GM12892 (cell line): ENCODE measurements around the gene IL2RA.
A peak's percentile ranks its signal among the peaks of the same experiment; 100 is the strongest.

Source experiments
- DNase-seq: peaks from one replicate; pipeline ENCODE4 v3.0.0; 2011; ENCODE audit not compliant: insufficient read length
- FAIRE-seq: peaks from 2 replicates; lab custom pipeline; 2011; peaks lifted over from hg19 to GRCh38; lab: Jason Lieb, UNC
- POLR2A ChIP-seq: IDR thresholded peaks from 2 replicates; pipeline ENCODE4 v1.6.1; 2011; ENCODE audit warnings: low read depth, low read length, control low read depth
- POLR2AphosphoS5 ChIP-seq: IDR thresholded peaks from 2 replicates; pipeline ENCODE4 v1.6.1; 2011; ENCODE audit warnings: low read depth, low read length, control low read depth
- TAF1 ChIP-seq: IDR thresholded peaks from 2 replicates; pipeline ENCODE4 v1.6.1; 2011; ENCODE audit warnings: low read depth, mild to moderate bottlenecking, control low read depth, low read length, borderline replicate concordance

Gene IL2RA

DNA sequence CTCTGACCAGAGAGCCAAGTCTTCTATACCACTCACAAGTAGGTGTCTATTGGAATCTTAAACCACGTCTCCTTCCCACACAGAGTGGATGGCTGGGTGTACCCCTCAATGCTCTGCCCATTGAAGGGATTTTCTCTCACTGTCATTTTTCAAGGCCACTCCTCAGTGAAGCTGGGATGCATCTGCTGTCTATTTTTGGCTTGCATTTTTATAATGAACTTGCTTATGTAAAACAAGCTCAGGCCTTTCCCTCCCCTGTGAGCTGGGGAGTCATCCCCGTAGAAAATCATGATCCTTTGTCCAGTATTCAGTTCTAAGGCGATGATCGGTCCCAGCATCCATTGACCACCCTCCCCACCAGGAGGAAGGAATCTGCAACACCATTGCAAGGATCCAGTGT is 16.9 kb upstream of the IL2RA start:
- TF ChIP-seq POLR2A, result no peak
- TF ChIP-seq TAF1, result no peak
- TF ChIP-seq POLR2AphosphoS5, result no peak
- DNase-seq (no peak), FAIRE-seq (no peak)

- DNase-seq, result no peak
- TF ChIP-seq TAF1 (no peak), POLR2AphosphoS5 (no peak), POLR2A (no peak)
- FAIRE-seq, result no peak
These were observed 15.0 kb upstream of the IL2RA start for GRCh38 chr10:6077071-6077675.

- no peak for TF ChIP-seq POLR2A
- TF ChIP-seq TAF1, result no peak
- DNase-seq (no peak), FAIRE-seq (peak; percentile 77)
These were observed 12.5 kb upstream of the IL2RA start for GRCh38 chr10:6074489-6075301.

- TF ChIP-seq TAF1 (no peak), POLR2A (no peak), POLR2AphosphoS5 (no peak)
- peak; percentile 98 for FAIRE-seq
- no peak for DNase-seq
These were observed 10.2 kb upstream of the IL2RA start for GRCh38 chr10:6072215-6072934.

- TF ChIP-seq POLR2AphosphoS5 (no peak), POLR2A (no peak), TAF1 (no peak)
- FAIRE-seq (peak; percentile 61), DNase-seq (no peak)
These were observed 9.3 kb upstream of the IL2RA start for GRCh38 chr10:6071181-6072175.

DNA sequence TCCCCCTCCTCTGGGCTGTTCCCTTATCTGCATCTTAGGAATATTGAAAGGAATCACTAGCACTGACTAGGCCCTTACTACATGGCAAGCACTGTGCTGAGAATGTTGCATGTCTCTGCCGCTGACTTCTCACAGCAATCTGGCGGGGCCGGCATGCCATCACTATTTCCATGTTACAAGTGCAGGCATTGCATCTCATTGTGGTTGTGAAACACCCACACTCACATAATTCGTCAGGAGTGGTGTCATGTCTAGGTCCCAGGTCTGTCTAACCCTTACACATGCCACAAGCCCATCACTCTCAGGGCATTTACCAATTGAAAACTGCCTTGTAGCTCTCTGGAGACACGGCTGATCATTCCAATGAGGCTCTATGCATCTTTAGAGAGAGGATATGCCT is 8.5 kb upstream of the IL2RA start:
- DNase-seq, result no peak
- peak; percentile 87 for FAIRE-seq
- TF ChIP-seq POLR2A (no peak), POLR2AphosphoS5 (no peak), TAF1 (no peak)

GRCh38 chr10:6069081-6069931 is 7.1 kb upstream of the IL2RA start:
- DNase-seq, result no peak
- TF ChIP-seq POLR2AphosphoS5 (no peak), TAF1 (no peak), POLR2A (no peak)
- FAIRE-seq, result peak; percentile 77

GRCh38 chr10:6068422-6068821 is 6.3 kb upstream of the IL2RA start:
- peak; percentile 92 for FAIRE-seq
- DNase-seq, result no peak
- TF ChIP-seq POLR2AphosphoS5 (no peak), TAF1 (no peak), POLR2A (no peak)

- no peak for FAIRE-seq
- no peak for DNase-seq
- TF ChIP-seq TAF1 (no peak), POLR2AphosphoS5 (no peak), POLR2A (no peak)
These were observed 5.8 kb upstream of the IL2RA start for GRCh38 chr10:6068006-6068405.

DNA sequence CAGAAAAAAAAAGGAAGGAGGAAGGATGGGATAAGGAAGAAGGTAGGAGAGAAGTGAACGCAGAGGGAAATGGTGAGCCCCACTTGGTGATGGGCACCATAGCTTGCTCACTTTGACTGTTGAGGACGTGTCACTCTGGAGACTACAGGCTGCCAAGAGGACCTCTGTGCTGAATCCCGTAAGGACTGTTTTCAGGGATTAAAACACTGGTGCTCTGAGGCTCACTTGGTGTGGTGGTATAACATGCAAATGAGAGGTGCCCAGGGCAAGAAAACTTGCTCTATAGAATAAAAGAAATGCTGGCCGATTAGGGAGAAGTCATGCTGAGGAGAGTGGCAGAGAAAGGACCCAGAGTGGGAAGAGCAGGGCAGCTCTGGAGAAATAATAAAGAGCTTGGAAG is 5.3 kb upstream of the IL2RA start:
- DNase-seq, result no peak
- FAIRE-seq, result no peak
- TF ChIP-seq TAF1 (no peak), POLR2A (no peak), POLR2AphosphoS5 (no peak)
